ENCODE measurements around the gene ZFP82. TPM values are rescaled to one million over a fixed set of nuclear protein-coding genes. Genes with fewer than 3 reads are reported as not detected.

ZFP82 gene
- total and polyA plus RNA-seq, 7 experiments from 2014 or later, result 2.2 to 13.9 (median 7.0) TPM

GRCh38 chr19:36423925-36424324 is 5.5 kb upstream of the ZFP82 start:
- ChIA-PET POLR2A (no interaction called here), CTCF (no interaction called here)
- H3K27ac ChIP-seq (ENCODE audit: low read depth, low read length), result no peak overlapping the region
- H3K27me3 Mint-ChIP-seq, result peaks cover 14 to 47% (median 38%) of the 10 kb centered on the region in 5 donors
- H3K4me3 ChIP-seq (ENCODE audit: low read length), result no peak overlapping the region
- peaks cover 0 to 35% (median 0%) of the 10 kb centered on the region in 3 experiments for H3K9me3 ChIP-seq (ENCODE audit: control insufficient read depth in 2 of 3, low read length in 3 of 3)
- peaks cover 13 to 86% (median 40%) of the 10 kb centered on the region in 11 donors for H3K9me3 Mint-ChIP-seq
- H3K27me3 ChIP-seq (ENCODE audit: control insufficient read depth in 2 of 2, insufficient read depth in 2 of 2, low read length in 2 of 2), result peaks cover 0 to 9% of the 10 kb centered on the region in 2 donors
- no peak overlapping the region for H3K27ac Mint-ChIP-seq
- DNase-seq (no peak), ATAC-seq (no peak)
- H3K4me1 Mint-ChIP-seq, result peaks cover under 1 to 10% (median 4%) of the 10 kb centered on the region in 7 donors
- H3K36me3 ChIP-seq (ENCODE audit: control insufficient read depth in 2 of 3, insufficient read depth in 3 of 3, low read length in 3 of 3), result no peaks in the 10 kb centered on the region
- H3K4me1 ChIP-seq (ENCODE audit: control insufficient read depth in 2 of 2, insufficient read depth in 2 of 2, low read length in 2 of 2), result peaks cover 0 to 3% of the 10 kb centered on the region in 2 donors
- intact Hi-C loops (cut with micrococcal nuclease), result no loop called here
- H3K4me3 Mint-ChIP-seq, result no peak overlapping the region
- H3K36me3 Mint-ChIP-seq, result peaks cover 8 to 38% (median 15%) of the 10 kb centered on the region in 5 donors

GRCh38 chr19:36421749-36422481 is 3.5 kb upstream of the ZFP82 start:
- Histone ChIP-seq H3K9me3 (ENCODE audit: control insufficient read depth in 2 of 3, low read length in 3 of 3) (peaks cover 0 to 35% (median 4%) of the 10 kb centered on the region in 3 experiments), H3K4me1 (ENCODE audit: control insufficient read depth in 2 of 2, insufficient read depth in 2 of 2, low read length in 2 of 2) (peaks cover 6 to 13% of the 10 kb centered on the region in 2 donors), H3K27me3 (ENCODE audit: control insufficient read depth in 2 of 2, insufficient read depth in 2 of 2, low read length in 2 of 2) (peaks cover 0 to 9% of the 10 kb centered on the region in 2 donors), H3K36me3 (ENCODE audit: control insufficient read depth in 2 of 3, insufficient read depth in 3 of 3, low read length in 3 of 3) (no peaks in the 10 kb centered on the region), H3K27ac (ENCODE audit: low read depth, low read length) (no peak overlapping the region), H3K4me3 (ENCODE audit: low read length) (no peak overlapping the region)
- ATAC-seq (no peak), DNase-seq (no peak)
- Mint-ChIP-seq H3K27me3 (peaks cover 14 to 44% (median 35%) of the 10 kb centered on the region in 5 donors), H3K4me1 (peaks cover 10 to 31% (median 20%) of the 10 kb centered on the region in 7 donors), H3K9me3 (peaks cover 9 to 91% (median 46%) of the 10 kb centered on the region in 11 donors), H3K27ac (no peak overlapping the region), H3K4me3 (peak overlapping the region in 9 of 10 donors; percentile 19 to 67 (median 53)), H3K36me3 (peaks cover 15 to 41% (median 25%) of the 10 kb centered on the region in 5 donors)
- intact Hi-C loops (cut with micrococcal nuclease), result no loop called here
- CTCF ChIA-PET, result no interaction called here
- POLR2A ChIA-PET, result no interaction called here

- intact Hi-C loops (cut with micrococcal nuclease), result no loop called here
- Mint-ChIP-seq H3K27ac (no peak overlapping the region), H3K4me3 (peak overlapping the region in 8 of 10 donors; percentile 3 to 67 (median 60)), H3K36me3 (peaks cover 14 to 42% (median 26%) of the 10 kb centered on the region in 5 donors), H3K9me3 (peaks cover 8 to 91% (median 45%) of the 10 kb centered on the region in 11 donors), H3K27me3 (peaks cover 14 to 40% (median 30%) of the 10 kb centered on the region in 5 donors), H3K4me1 (peaks cover 10 to 33% (median 20%) of the 10 kb centered on the region in 7 donors)
- no peaks in the 10 kb centered on the region for H3K36me3 ChIP-seq (ENCODE audit: control insufficient read depth in 2 of 3, insufficient read depth in 3 of 3, low read length in 3 of 3)
- ATAC-seq, result no peak
- H3K9me3 ChIP-seq (ENCODE audit: control insufficient read depth in 2 of 3, low read length in 3 of 3), result peaks cover 0 to 34% (median 4%) of the 10 kb centered on the region in 3 experiments
- ChIA-PET CTCF (no interaction called here), POLR2A (interaction anchor here (0.7 to 2.6 kb wide), 2 partner anchors 35 to 68 kb away, joined by 3 to 8 read pairs; partner anchors contain the start of gene ZNF566)
- no peak overlapping the region for H3K27ac ChIP-seq (ENCODE audit: low read depth, low read length)
- H3K4me3 ChIP-seq (ENCODE audit: low read length), result no peak overlapping the region
- peaks cover 6 to 13% of the 10 kb centered on the region in 2 donors for H3K4me1 ChIP-seq (ENCODE audit: control insufficient read depth in 2 of 2, insufficient read depth in 2 of 2, low read length in 2 of 2)
- no peak for DNase-seq
- peaks cover 0 to 9% of the 10 kb centered on the region in 2 donors for H3K27me3 ChIP-seq (ENCODE audit: control insufficient read depth in 2 of 2, insufficient read depth in 2 of 2, low read length in 2 of 2)
Observed at GRCh38 chr19:36420961-36421748, 2.7 kb upstream of the ZFP82 start.

- DNase-seq, result no peak
- Histone ChIP-seq H3K4me1 (ENCODE audit: control insufficient read depth in 2 of 2, insufficient read depth in 2 of 2, low read length in 2 of 2) (peaks cover 6 to 13% of the 10 kb centered on the region in 2 donors), H3K36me3 (ENCODE audit: control insufficient read depth in 2 of 3, insufficient read depth in 3 of 3, low read length in 3 of 3) (peaks cover 0 to 1% (median 0%) of the 10 kb centered on the region in 3 experiments), H3K9me3 (ENCODE audit: control insufficient read depth in 2 of 3, low read length in 3 of 3) (peaks cover 0 to 35% (median 4%) of the 10 kb centered on the region in 3 experiments), H3K27me3 (ENCODE audit: control insufficient read depth in 2 of 2, insufficient read depth in 2 of 2, low read length in 2 of 2) (peaks cover 0 to 9% of the 10 kb centered on the region in 2 donors), H3K4me3 (ENCODE audit: low read length) (peak overlapping the region; percentile 82), H3K27ac (ENCODE audit: low read depth, low read length) (peak overlapping the region; percentile 83)
- H3K4me1 Mint-ChIP-seq, result peaks cover 10 to 36% (median 21%) of the 10 kb centered on the region in 7 donors
- intact Hi-C loops (cut with micrococcal nuclease), result loop anchor here (1.0 to 5.0 kb wide), 7 partner anchors 39 to 953 kb away; partner anchors contain the start of genes ZFP14 (in 2 of the 2), ZNF260 (in 2 of the 2), ZNF566 (in 2 of the 2) and ZNF527 (in 1 of the 2)
- peak overlapping the region; percentile 82 to 95 (median 91) for H3K27ac Mint-ChIP-seq
- POLR2A ChIA-PET, result interaction anchor here (1.8 kb wide), 1 partner anchor 71 kb away, joined by 6 read pairs; the partner anchor contains the start of gene ZNF566
- CTCF ChIA-PET, result no interaction called here
- H3K27me3 Mint-ChIP-seq, result peaks cover 14 to 18% (median 17%) of the 10 kb centered on the region in 5 donors
- peaks cover 17 to 53% (median 39%) of the 10 kb centered on the region in 5 donors for H3K36me3 Mint-ChIP-seq
- H3K4me3 Mint-ChIP-seq, result peak overlapping the region; percentile 89 to 96 (median 93)
- ATAC-seq, result peak; percentile 3
- peaks cover 5 to 88% (median 45%) of the 10 kb centered on the region in 11 donors for H3K9me3 Mint-ChIP-seq
Observed at GRCh38 chr19:36417752-36418286, 625 bp downstream of the ZFP82 start.

- H3K27me3 Mint-ChIP-seq, result no peaks in the 10 kb centered on the region
- no peaks in the 10 kb centered on the region for H3K27me3 ChIP-seq (ENCODE audit: control insufficient read depth in 2 of 2, insufficient read depth in 2 of 2, low read length in 2 of 2)
- intact Hi-C loops (cut with micrococcal nuclease), result no loop called here
- DNase-seq (no peak), ATAC-seq (no peak)
- peak overlapping the region in 1 of 10 donors; percentile 14 for H3K4me3 Mint-ChIP-seq
- peaks cover 28 to 63% (median 34%) of the 10 kb centered on the region in 3 experiments for H3K36me3 ChIP-seq (ENCODE audit: control insufficient read depth in 2 of 3, insufficient read depth in 3 of 3, low read length in 3 of 3)
- peaks cover 0 to 59% (median 3%) of the 10 kb centered on the region in 3 experiments for H3K9me3 ChIP-seq (ENCODE audit: control insufficient read depth in 2 of 3, low read length in 3 of 3)
- peaks cover 6 to 88% (median 54%) of the 10 kb centered on the region in 11 donors for H3K9me3 Mint-ChIP-seq
- H3K4me1 ChIP-seq (ENCODE audit: control insufficient read depth in 2 of 2, insufficient read depth in 2 of 2, low read length in 2 of 2), result no peaks in the 10 kb centered on the region
- CTCF ChIA-PET, result no interaction called here
- no peak overlapping the region for H3K4me3 ChIP-seq (ENCODE audit: low read length)
- peaks cover 0 to 5% (median 0%) of the 10 kb centered on the region in 7 donors for H3K4me1 Mint-ChIP-seq
- no peak overlapping the region for H3K27ac Mint-ChIP-seq
- no peak overlapping the region for H3K27ac ChIP-seq (ENCODE audit: low read depth, low read length)
- POLR2A ChIA-PET, result no interaction called here
- peaks cover 50 to 79% (median 72%) of the 10 kb centered on the region in 5 donors for H3K36me3 Mint-ChIP-seq
Observed at GRCh38 chr19:36409841-36410240, 8.6 kb downstream of the ZFP82 start.

- Histone ChIP-seq H3K36me3 (ENCODE audit: control insufficient read depth in 2 of 3, insufficient read depth in 3 of 3, low read length in 3 of 3) (peaks cover 34 to 80% (median 42%) of the 10 kb centered on the region in 3 experiments), H3K4me3 (ENCODE audit: low read length) (no peak overlapping the region), H3K27me3 (ENCODE audit: control insufficient read depth in 2 of 2, insufficient read depth in 2 of 2, low read length in 2 of 2) (no peaks in the 10 kb centered on the region), H3K4me1 (ENCODE audit: control insufficient read depth in 2 of 2, insufficient read depth in 2 of 2, low read length in 2 of 2) (no peaks in the 10 kb centered on the region), H3K27ac (ENCODE audit: low read depth, low read length) (no peak overlapping the region), H3K9me3 (ENCODE audit: control insufficient read depth in 2 of 3, low read length in 3 of 3) (peaks cover 0 to 65% (median 3%) of the 10 kb centered on the region in 3 experiments)
- ChIA-PET POLR2A (no interaction called here), CTCF (no interaction called here)
- H3K9me3 Mint-ChIP-seq, result peaks cover 6 to 91% (median 60%) of the 10 kb centered on the region in 11 donors
- intact Hi-C loops (cut with micrococcal nuclease), result no loop called here
- ATAC-seq, result no peak
- no peaks in the 10 kb centered on the region for H3K27me3 Mint-ChIP-seq
- no peak for DNase-seq
- peaks cover 56 to 92% (median 82%) of the 10 kb centered on the region in 5 donors for H3K36me3 Mint-ChIP-seq
- H3K27ac Mint-ChIP-seq, result no peak overlapping the region
- H3K4me1 Mint-ChIP-seq, result peaks cover 0 to 5% (median 0%) of the 10 kb centered on the region in 7 donors
- H3K4me3 Mint-ChIP-seq, result peak overlapping the region in 2 of 10 donors; percentile 3 to 32
Observed at GRCh38 chr19:36408101-36408500, 10.3 kb downstream of the ZFP82 start.

Measured in naive thymus-derived CD4-positive, alpha-beta T cell (primary cell).